Osteoblast (primary cell): ENCODE data around the gene TRIM73. TPM values are rescaled to one million over a fixed set of nuclear protein-coding genes. Genes with fewer than 3 reads are reported as not detected.
"Not testable (repeated sequence)": the region's sequence is repeated elsewhere in the genome, so short reads cannot be mapped to it uniquely, and the experiment has no call there.

Experiments used
- DNase-seq: peaks from one replicate; pipeline ENCODE4 v3.0.0; 2011; ENCODE audit warnings: low spot score, mixed read lengths; ENCODE audit not compliant: insufficient read length; ENCODE audit errors: missing footprints
- H2AFZ ChIP-seq: 2 replicates; pipeline ENCODE4 v1.6.0; 2011; ENCODE audit warnings: mild to moderate bottlenecking, low read length
- H3K27ac ChIP-seq: 2 replicates; pipeline ENCODE4 v1.5.1; 2011; ENCODE audit warnings: mild to moderate bottlenecking, low read depth, low read length, moderate library complexity
- H3K27me3 ChIP-seq: 2 replicates; pipeline ENCODE4 v1.6.0; 2012; ENCODE audit warnings: mild to moderate bottlenecking, control low read depth, inconsistent platforms, low read length, moderate library complexity; ENCODE audit not compliant: insufficient read depth
- H3K36me3 ChIP-seq: 2 replicates; pipeline ENCODE4 v1.5.1; 2011; ENCODE audit warnings: mild to moderate bottlenecking, low read length, control low read depth, moderate library complexity; ENCODE audit not compliant: insufficient read depth
- H3K4me1 ChIP-seq: 2 replicates; pipeline ENCODE4 v1.5.1; 2011; ENCODE audit warnings: mild to moderate bottlenecking, low read length, control low read depth, moderate library complexity; ENCODE audit not compliant: insufficient read depth
- H3K4me2 ChIP-seq: 2 replicates; pipeline ENCODE4 v1.6.0; 2011; ENCODE audit warnings: mild to moderate bottlenecking, low read length; ENCODE audit not compliant: insufficient read depth
- H3K4me3 ChIP-seq: fragments of 200-600 bp; sonication (generic); 3 replicates; pipeline ENCODE4 v1.5.1; 2012; ENCODE audit warnings: mild to moderate bottlenecking, low read length, inconsistent platforms; ENCODE audit not compliant: insufficient read depth
- H3K79me2 ChIP-seq: 2 replicates; pipeline ENCODE4 v1.6.0; 2012; ENCODE audit warnings: mild to moderate bottlenecking, low read length, control low read depth, inconsistent platforms; ENCODE audit not compliant: insufficient read depth
- H3K9me3 ChIP-seq: 2 replicates; pipeline ENCODE4 v1.5.1; 2011; ENCODE audit warnings: low read depth, low read length, control low read depth
- H4K20me1 ChIP-seq: 2 replicates; pipeline ENCODE4 v1.6.0; 2012; ENCODE audit warnings: mild to moderate bottlenecking, low read length, control low read depth; ENCODE audit not compliant: insufficient read depth
- total RNA-seq: library from RNA; depleted of rRNA; stranded (reverse); fragments of >200 nt; gene quantifications from 2 replicates; pipeline ENCODE4 v1.2.3, GENCODE V29; 2012

The TRIM73 gene
- total RNA-seq, 1 donor = 0.36 TPM

DNA sequence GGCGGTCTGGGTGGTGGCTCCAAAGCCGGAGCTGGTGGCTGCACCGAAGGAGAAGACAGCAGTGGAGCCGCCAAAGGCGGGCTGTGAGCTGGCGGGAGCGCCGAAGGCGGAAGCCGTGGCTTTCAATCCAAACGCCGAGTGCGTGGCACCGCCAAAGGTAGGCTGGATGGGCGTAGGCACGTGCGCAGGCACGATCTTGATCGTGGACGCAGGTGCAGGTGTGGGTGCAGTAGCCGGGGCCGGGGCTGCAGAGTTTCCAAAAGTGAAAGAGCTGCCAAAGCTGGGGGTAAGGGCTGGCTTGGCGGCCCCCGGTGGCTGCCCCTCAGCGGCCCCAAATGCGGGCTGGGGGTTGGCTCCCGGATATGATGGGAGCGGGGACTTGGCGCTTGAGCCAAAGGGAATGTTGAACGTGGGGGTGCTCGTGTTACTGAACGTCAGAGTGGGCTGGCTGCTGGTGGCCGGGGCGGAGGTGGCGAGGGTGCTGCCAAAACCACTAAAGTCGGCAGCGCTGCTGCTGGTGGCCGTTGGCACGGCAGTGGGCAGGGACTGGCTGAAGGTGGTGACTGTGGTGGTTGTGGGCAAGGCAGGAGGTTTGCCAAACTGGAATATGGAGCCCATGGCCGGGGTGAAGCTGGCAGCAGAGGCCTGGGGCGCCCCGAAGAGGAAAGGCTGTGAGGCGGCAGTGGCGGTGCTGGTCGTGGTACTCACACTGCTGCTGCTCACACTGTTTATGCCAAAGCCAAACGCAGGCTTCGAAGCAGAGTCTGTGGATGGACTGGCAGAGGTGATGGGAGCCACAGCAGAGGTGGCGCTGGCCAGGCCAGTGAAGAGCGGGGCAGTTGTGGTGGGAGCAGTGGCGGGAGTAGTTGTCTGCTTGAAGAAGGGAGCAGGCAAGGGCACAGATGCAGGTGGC lies 26.6 kb downstream of the TRIM73 start:
- H2AFZ ChIP-seq, H3K4me3 ChIP-seq, H3K27ac ChIP-seq, H3K9me3 ChIP-seq, DNase-seq, H3K4me1 ChIP-seq, H3K27me3 ChIP-seq, H3K36me3 ChIP-seq, H3K4me2 ChIP-seq, H4K20me1 ChIP-seq: not testable (repeated sequence)
- H3K79me2 ChIP-seq = peaks cover 15% of the 10 kb centered on the region

DNA sequence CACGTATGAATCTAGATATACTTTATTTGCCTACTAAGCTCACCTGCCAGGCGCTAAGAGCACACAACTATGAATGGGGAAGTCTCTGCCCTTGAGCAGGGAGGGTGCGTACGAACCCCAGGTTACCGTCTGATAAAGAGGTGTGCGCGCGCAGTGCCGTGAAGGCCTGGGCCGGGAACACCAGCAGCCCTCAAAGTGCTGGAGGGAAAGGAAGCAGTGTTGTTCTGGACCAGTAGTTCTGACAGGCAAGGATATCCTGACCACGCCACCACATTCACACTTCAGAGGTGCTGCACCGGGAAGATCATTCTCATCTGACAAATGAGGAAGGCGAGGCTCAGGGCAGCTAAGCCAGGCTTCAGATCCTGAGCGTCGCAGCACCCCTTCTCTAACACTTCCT lies 28.1 kb downstream of the TRIM73 start:
- not testable (repeated sequence) for H4K20me1 ChIP-seq

GRCh38 chr7:75439000-75439399 lies 43.6 kb downstream of the TRIM73 start:
- H3K27me3 ChIP-seq, H3K27ac ChIP-seq, H3K4me1 ChIP-seq, H3K9me3 ChIP-seq, H3K4me3 ChIP-seq, H3K4me2 ChIP-seq, H4K20me1 ChIP-seq, H2AFZ ChIP-seq: not testable (repeated sequence)
- peaks cover 58% of the 10 kb centered on the region for H3K36me3 ChIP-seq
- peak; percentile 15 for DNase-seq
- peaks cover 34% of the 10 kb centered on the region for H3K79me2 ChIP-seq

More for the DNA sequence above, 28.1 kb downstream of the TRIM73 start:
- not testable (repeated sequence) for H3K4me3 ChIP-seq, H3K9me3 ChIP-seq, H3K4me2 ChIP-seq, H3K27ac ChIP-seq, H3K4me1 ChIP-seq, H2AFZ ChIP-seq, H3K27me3 ChIP-seq
- peaks cover 18% of the 10 kb centered on the region for H3K79me2 ChIP-seq
- peaks cover 12% of the 10 kb centered on the region for H3K36me3 ChIP-seq
- peak; percentile 18 for DNase-seq

GRCh38 chr7:75442101-75442464 lies 46.7 kb downstream of the TRIM73 start:
- not testable (repeated sequence) for H3K4me1 ChIP-seq, H4K20me1 ChIP-seq, H3K27me3 ChIP-seq, DNase-seq, H2AFZ ChIP-seq, H3K27ac ChIP-seq, H3K9me3 ChIP-seq
- Histone ChIP-seq H3K4me3 (peak overlapping the region; percentile 68), H3K79me2 (peaks cover 16% of the 10 kb centered on the region), H3K4me2 (peak overlapping the region; percentile 57), H3K36me3 (peaks cover 31% of the 10 kb centered on the region)

DNA sequence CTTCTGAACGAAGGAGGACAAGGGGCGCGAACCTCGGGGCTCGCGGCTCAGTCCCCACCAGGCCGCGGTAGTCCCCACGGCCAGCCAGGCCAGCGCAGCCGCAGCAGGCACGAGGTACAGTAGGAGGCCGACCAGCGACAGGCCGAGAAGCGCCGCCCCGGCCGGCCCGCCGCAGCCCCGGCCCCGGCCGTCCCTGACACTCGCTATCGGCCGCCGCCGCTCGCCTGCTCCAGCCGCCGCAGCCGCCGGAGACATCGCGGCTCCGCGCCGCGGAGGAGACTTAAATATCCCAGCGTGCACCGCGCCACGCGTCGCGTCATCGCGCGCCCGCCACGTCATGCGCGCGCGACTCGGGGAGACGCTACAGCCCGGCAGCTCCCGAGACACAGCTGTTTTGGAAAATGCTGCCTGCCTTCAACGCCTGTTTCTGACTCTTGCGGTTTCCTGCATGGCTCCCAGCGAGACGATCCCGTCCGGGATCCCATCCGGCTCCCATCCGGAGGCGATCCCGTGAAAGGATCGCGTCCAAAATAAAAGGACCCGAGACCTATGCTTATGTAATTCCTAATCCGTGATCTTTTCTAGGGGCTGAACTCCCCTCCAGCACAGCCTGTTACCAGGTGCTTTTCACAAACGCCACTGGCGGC lies 47.2 kb downstream of the TRIM73 start:
- not testable (repeated sequence) for H3K4me1 ChIP-seq, H3K9me3 ChIP-seq, H4K20me1 ChIP-seq, H3K27me3 ChIP-seq, DNase-seq
- H3K4me2 ChIP-seq = peak overlapping the region; percentile 72
- H2AFZ ChIP-seq = peak overlapping the region; percentile 65
- peak overlapping the region; percentile 69 for H3K27ac ChIP-seq
- H3K4me3 ChIP-seq = peak overlapping the region; percentile 68
- H3K79me2 ChIP-seq = peaks cover 16% of the 10 kb centered on the region
- peaks cover 27% of the 10 kb centered on the region for H3K36me3 ChIP-seq

DNA sequence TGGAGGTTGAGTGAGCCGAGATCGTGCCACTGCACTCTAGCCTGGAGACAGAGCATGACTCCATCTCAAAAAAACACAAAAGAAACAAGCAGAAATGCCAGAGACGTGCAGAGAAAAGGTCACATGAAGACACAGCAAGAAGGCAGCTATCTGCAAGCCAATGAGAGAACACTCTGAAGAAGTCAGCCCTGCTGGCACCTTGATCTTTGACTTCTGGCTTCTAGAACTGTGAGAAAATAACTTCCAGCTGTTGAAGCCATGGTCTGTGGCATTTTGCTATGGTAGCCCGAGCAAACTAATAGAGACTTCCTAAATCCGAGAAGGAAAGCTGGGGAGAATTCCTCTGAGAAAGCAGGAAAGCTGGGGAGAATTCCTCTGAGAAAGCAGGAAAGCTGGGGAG lies 54.5 kb downstream of the TRIM73 start:
- not testable (repeated sequence) for H3K4me3 ChIP-seq, H2AFZ ChIP-seq, H3K4me1 ChIP-seq, H4K20me1 ChIP-seq, DNase-seq, H3K27ac ChIP-seq, H3K79me2 ChIP-seq, H3K9me3 ChIP-seq, H3K4me2 ChIP-seq, H3K27me3 ChIP-seq, H3K36me3 ChIP-seq
